ENCODE results near the gene OSBPL5. TPM values are rescaled to one million over a fixed set of nuclear protein-coding genes. Genes with fewer than 3 reads are reported as not detected.

OSBPL5 gene
- total and polyA plus RNA-seq, 3 experiments from 2014 or later, result 2.6 to 8.5 (median 2.7) TPM

DNA sequence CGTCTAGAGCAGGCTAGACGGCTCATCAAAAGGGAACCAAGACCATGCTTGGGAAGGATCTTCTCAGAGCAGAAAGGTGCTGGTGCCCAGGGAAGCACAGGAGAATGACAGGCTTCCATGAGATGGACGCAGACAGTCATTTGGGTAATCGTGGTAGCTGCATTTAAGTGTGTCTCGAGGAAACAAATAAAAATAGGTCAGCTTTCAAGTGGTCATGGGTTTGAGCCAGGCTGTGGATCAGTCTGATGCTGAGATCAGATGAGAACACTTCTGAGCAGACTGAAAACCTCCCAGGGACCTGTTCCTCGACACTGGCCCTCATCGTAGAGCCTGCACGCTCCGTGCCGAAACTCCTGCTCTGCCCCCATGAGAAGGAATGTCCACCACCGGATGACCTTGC lies 112.5 kb downstream of the OSBPL5 start:
- H3K27ac Mint-ChIP-seq, result peak overlapping the region in 3 of 8 donors; percentile 40 to 65 (median 42)
- Histone ChIP-seq H3K27ac (ENCODE audit: low read depth, low read length) (no peak overlapping the region), H3K36me3 (ENCODE audit: insufficient read depth, low read length) (peaks cover 8% of the 10 kb centered on the region), H3K4me3 (ENCODE audit: low read length) (no peak overlapping the region), H3K4me1 (ENCODE audit: insufficient read depth, low read length) (peaks cover 30% of the 10 kb centered on the region), H3K27me3 (ENCODE audit: insufficient read depth, low read length, poor library complexity, severe bottlenecking) (no peaks in the 10 kb centered on the region), H3K9me3 (ENCODE audit: low read length) (no peaks in the 10 kb centered on the region)
- no peaks in the 10 kb centered on the region for H3K9me3 Mint-ChIP-seq
- no peak for DNase-seq
- H3K36me3 Mint-ChIP-seq, result peaks cover 0 to 37% (median 5%) of the 10 kb centered on the region in 3 donors
- peaks cover 50 to 81% (median 51%) of the 10 kb centered on the region in 3 donors for H3K4me1 Mint-ChIP-seq
- no peaks in the 10 kb centered on the region for H3K27me3 Mint-ChIP-seq
- CTCF ChIA-PET, result interaction anchor here (5.8 kb wide), 1 partner anchor 40 kb away, joined by 31 read pairs; no protein-coding TSS in a partner anchor
- POLR2A ChIA-PET, result no interaction called here
- H3K4me3 Mint-ChIP-seq, result no peak overlapping the region

- Mint-ChIP-seq H3K4me1 (peaks cover 46 to 76% (median 49%) of the 10 kb centered on the region in 3 donors), H3K36me3 (peaks cover 0 to 40% (median 5%) of the 10 kb centered on the region in 3 donors), H3K4me3 (no peak overlapping the region), H3K9me3 (no peaks in the 10 kb centered on the region), H3K27ac (no peak overlapping the region), H3K27me3 (no peaks in the 10 kb centered on the region)
- Histone ChIP-seq H3K4me1 (ENCODE audit: insufficient read depth, low read length) (peaks cover 30% of the 10 kb centered on the region), H3K27me3 (ENCODE audit: insufficient read depth, low read length, poor library complexity, severe bottlenecking) (no peaks in the 10 kb centered on the region), H3K4me3 (ENCODE audit: low read length) (no peak overlapping the region), H3K36me3 (ENCODE audit: insufficient read depth, low read length) (peaks cover 8% of the 10 kb centered on the region), H3K27ac (ENCODE audit: low read depth, low read length) (no peak overlapping the region), H3K9me3 (ENCODE audit: low read length) (no peaks in the 10 kb centered on the region)
- ChIA-PET POLR2A (no interaction called here), CTCF (interaction anchor here (5.8 kb wide), 1 partner anchor 40 kb away, joined by 31 read pairs; no protein-coding TSS in a partner anchor)
- no peak for DNase-seq
These were observed 113.0 kb downstream of the OSBPL5 start for GRCh38 chr11:3052109-3052479.

- Mint-ChIP-seq H3K27ac (peak overlapping the region in 5 of 8 donors; percentile 61 to 99 (median 96)), H3K27me3 (no peaks in the 10 kb centered on the region), H3K9me3 (no peaks in the 10 kb centered on the region), H3K36me3 (peaks cover 0 to 40% (median 5%) of the 10 kb centered on the region in 3 donors), H3K4me1 (peaks cover 45 to 73% (median 49%) of the 10 kb centered on the region in 3 donors), H3K4me3 (peak overlapping the region in 2 of 7 donors; percentile 23 to 32)
- Histone ChIP-seq H3K9me3 (ENCODE audit: low read length) (no peaks in the 10 kb centered on the region), H3K27me3 (ENCODE audit: insufficient read depth, low read length, poor library complexity, severe bottlenecking) (no peaks in the 10 kb centered on the region), H3K4me3 (ENCODE audit: low read length) (no peak overlapping the region), H3K27ac (ENCODE audit: low read depth, low read length) (no peak overlapping the region), H3K36me3 (ENCODE audit: insufficient read depth, low read length) (peaks cover 8% of the 10 kb centered on the region), H3K4me1 (ENCODE audit: insufficient read depth, low read length) (peaks cover 29% of the 10 kb centered on the region)
- no peak for DNase-seq
- ChIA-PET CTCF (interaction anchor here (1.0 to 5.8 kb wide), 3 partner anchors 37 to 41 kb away, joined by 3 to 31 read pairs (median 5); no protein-coding TSS in a partner anchor), POLR2A (no interaction called here)
These were observed 113.7 kb downstream of the OSBPL5 start for GRCh38 chr11:3051196-3052108.

DNA sequence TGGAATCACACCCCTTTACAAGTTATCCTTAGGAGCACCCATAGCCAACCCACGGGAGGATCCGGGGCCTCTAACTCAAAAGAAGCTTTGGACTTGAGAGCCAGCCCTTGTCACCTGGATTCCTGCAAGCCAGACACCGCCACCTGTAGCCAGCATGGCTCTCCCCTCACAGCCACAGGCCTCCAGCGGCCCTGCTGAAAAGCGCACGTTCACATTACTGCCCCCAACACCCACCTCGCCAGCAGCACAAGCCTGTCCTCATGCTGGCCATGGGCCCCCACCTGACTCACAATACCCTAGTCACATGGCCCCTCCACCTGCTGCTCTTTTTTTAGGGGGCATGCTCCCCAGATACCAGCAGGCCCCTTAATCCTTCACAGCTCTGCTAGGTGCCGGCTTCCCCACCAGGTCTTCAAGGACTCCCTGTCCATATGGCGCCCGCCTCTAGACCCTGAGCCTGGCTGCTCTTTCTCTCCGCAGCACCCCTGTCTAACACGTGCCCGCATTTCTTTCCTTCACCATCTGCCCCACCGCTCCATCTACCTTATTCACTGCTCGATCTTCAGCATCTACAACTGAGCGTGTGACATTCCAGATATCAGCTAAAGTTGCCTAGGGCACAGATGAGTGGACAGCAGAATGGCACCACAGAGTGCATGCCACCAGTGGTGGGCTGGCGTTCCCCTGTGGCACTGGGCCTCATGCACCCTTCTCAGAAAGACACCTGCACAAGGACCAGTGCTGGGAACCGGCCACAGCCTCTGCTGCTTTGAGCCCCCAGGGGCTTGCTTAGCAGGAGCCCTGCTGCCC lies 114.5 kb downstream of the OSBPL5 start:
- Mint-ChIP-seq H3K36me3 (peaks cover 0 to 45% (median 5%) of the 10 kb centered on the region in 3 donors), H3K27me3 (no peaks in the 10 kb centered on the region), H3K4me1 (peaks cover 37 to 64% (median 42%) of the 10 kb centered on the region in 3 donors), H3K9me3 (no peaks in the 10 kb centered on the region), H3K4me3 (peak overlapping the region in 5 of 7 donors; percentile 43 to 86 (median 68)), H3K27ac (peak overlapping the region; percentile 53 to 99 (median 96))
- H3K9me3 ChIP-seq (ENCODE audit: low read length), result no peaks in the 10 kb centered on the region
- H3K4me1 ChIP-seq (ENCODE audit: insufficient read depth, low read length), result peaks cover 20% of the 10 kb centered on the region
- DNase-seq, result no peak
- H3K27me3 ChIP-seq (ENCODE audit: insufficient read depth, low read length, poor library complexity, severe bottlenecking), result no peaks in the 10 kb centered on the region
- ChIA-PET CTCF (interaction anchor here (0.8 to 5.8 kb wide), 6 partner anchors 12 to 520 kb away, joined by 3 to 31 read pairs (median 4); no protein-coding TSS in a partner anchor), POLR2A (no interaction called here)
- peak overlapping the region; percentile 9 for H3K27ac ChIP-seq (ENCODE audit: low read depth, low read length)
- no peak overlapping the region for H3K4me3 ChIP-seq (ENCODE audit: low read length)
- H3K36me3 ChIP-seq (ENCODE audit: insufficient read depth, low read length), result peaks cover 15% of the 10 kb centered on the region

GRCh38 chr11:3049430-3050243 lies 115.5 kb downstream of the OSBPL5 start:
- DNase-seq, result peak in 4 of 5 donors; percentile 73 to 89 (median 75)
- Mint-ChIP-seq H3K27ac (peak overlapping the region; percentile 76 to 99 (median 96)), H3K36me3 (peaks cover 0 to 49% (median 5%) of the 10 kb centered on the region in 3 donors), H3K4me1 (peaks cover 27 to 59% (median 39%) of the 10 kb centered on the region in 3 donors), H3K4me3 (peak overlapping the region; percentile 4 to 86 (median 67)), H3K9me3 (no peaks in the 10 kb centered on the region), H3K27me3 (no peaks in the 10 kb centered on the region)
- POLR2A ChIA-PET, result interaction anchor here (0.7 kb wide), 1 partner anchor 42 kb away, joined by 3 read pairs; no protein-coding TSS in a partner anchor
- CTCF ChIA-PET, result interaction anchor here (0.8 to 5.8 kb wide), 8 partner anchors 11 to 519 kb away, joined by 3 to 31 read pairs (median 4); no protein-coding TSS in a partner anchor
- H3K4me3 ChIP-seq (ENCODE audit: low read length), result no peak overlapping the region
- H3K36me3 ChIP-seq (ENCODE audit: insufficient read depth, low read length), result peaks cover 14% of the 10 kb centered on the region
- no peaks in the 10 kb centered on the region for H3K9me3 ChIP-seq (ENCODE audit: low read length)
- peaks cover 19% of the 10 kb centered on the region for H3K4me1 ChIP-seq (ENCODE audit: insufficient read depth, low read length)
- H3K27ac ChIP-seq (ENCODE audit: low read depth, low read length), result peak overlapping the region; percentile 74
- no peaks in the 10 kb centered on the region for H3K27me3 ChIP-seq (ENCODE audit: insufficient read depth, low read length, poor library complexity, severe bottlenecking)

- Histone ChIP-seq H3K4me3 (ENCODE audit: low read length) (no peak overlapping the region), H3K36me3 (ENCODE audit: insufficient read depth, low read length) (peaks cover 7% of the 10 kb centered on the region), H3K9me3 (ENCODE audit: low read length) (no peaks in the 10 kb centered on the region), H3K27me3 (ENCODE audit: insufficient read depth, low read length, poor library complexity, severe bottlenecking) (no peaks in the 10 kb centered on the region), H3K4me1 (ENCODE audit: insufficient read depth, low read length) (peaks cover 19% of the 10 kb centered on the region), H3K27ac (ENCODE audit: low read depth, low read length) (no peak overlapping the region)
- H3K27ac Mint-ChIP-seq, result peak overlapping the region in 3 of 8 donors; percentile 4 to 57 (median 47)
- ChIA-PET POLR2A (interaction anchor here (0.6 to 0.7 kb wide), 2 partner anchors 42 to 105 kb away, joined by 4 to 6 read pairs; no protein-coding TSS in a partner anchor), CTCF (interaction anchor here (1.1 to 1.4 kb wide), 2 partner anchors 12 to 43 kb away, joined by 3 read pairs; no protein-coding TSS in a partner anchor)
- H3K36me3 Mint-ChIP-seq, result peaks cover 0 to 51% (median 4%) of the 10 kb centered on the region in 3 donors
- H3K4me1 Mint-ChIP-seq, result peaks cover 20 to 56% (median 36%) of the 10 kb centered on the region in 3 donors
- H3K4me3 Mint-ChIP-seq, result no peak overlapping the region
- DNase-seq, result no peak
- no peaks in the 10 kb centered on the region for H3K9me3 Mint-ChIP-seq
- H3K27me3 Mint-ChIP-seq, result no peaks in the 10 kb centered on the region
These were observed 117.5 kb downstream of the OSBPL5 start for GRCh38 chr11:3047637-3048036.

DNA sequence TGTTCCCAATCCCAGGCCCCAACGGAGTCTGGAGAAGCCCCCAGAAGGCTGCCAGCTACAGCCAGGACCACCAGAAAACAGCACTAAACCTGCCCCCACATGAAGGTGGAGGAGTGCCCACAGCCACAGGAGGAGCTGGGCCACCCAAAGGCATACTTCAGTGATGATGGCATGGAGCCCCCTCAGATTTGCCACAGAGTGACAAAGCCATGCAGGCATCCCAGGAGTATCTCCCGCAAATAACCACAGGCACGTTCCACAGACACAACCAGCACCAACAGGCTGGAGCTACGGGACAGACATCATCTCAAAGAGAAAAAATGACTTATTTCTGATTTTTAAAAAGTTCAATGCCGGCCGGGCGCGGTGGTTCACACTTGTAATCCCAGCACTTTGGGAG lies 118.5 kb downstream of the OSBPL5 start:
- Mint-ChIP-seq H3K27me3 (no peaks in the 10 kb centered on the region), H3K9me3 (no peaks in the 10 kb centered on the region), H3K36me3 (peaks cover 0 to 55% (median 2%) of the 10 kb centered on the region in 3 donors), H3K4me1 (peaks cover 20 to 51% (median 35%) of the 10 kb centered on the region in 3 donors), H3K4me3 (no peak overlapping the region), H3K27ac (no peak overlapping the region)
- Histone ChIP-seq H3K9me3 (ENCODE audit: low read length) (no peaks in the 10 kb centered on the region), H3K27me3 (ENCODE audit: insufficient read depth, low read length, poor library complexity, severe bottlenecking) (no peaks in the 10 kb centered on the region), H3K4me1 (ENCODE audit: insufficient read depth, low read length) (peaks cover 19% of the 10 kb centered on the region), H3K27ac (ENCODE audit: low read depth, low read length) (no peak overlapping the region), H3K36me3 (ENCODE audit: insufficient read depth, low read length) (peaks cover 13% of the 10 kb centered on the region), H3K4me3 (ENCODE audit: low read length) (no peak overlapping the region)
- no peak for DNase-seq
- ChIA-PET POLR2A (no interaction called here), CTCF (interaction anchor here (1.1 to 1.2 kb wide), 2 partner anchors 11 to 44 kb away, joined by 3 read pairs; no protein-coding TSS in a partner anchor)

Measured in CD8-positive, alpha-beta memory T cell (primary cell).